Measurements from ENCODE around the gene INTS2.
"Not testable (repeated sequence)": the region's sequence is repeated elsewhere in the genome, so short reads cannot be mapped to it uniquely, and the experiment has no call there.

The INTS2 gene

GRCh38 chr17:61927208-61928100, at the start of gene INTS2:
Gene INTS2 (minus strand): TSS chr17:61927982. CDS start chr17:61926644, 1,338 bp downstream.
- peak; percentile 94 for DNase-seq (ENCODE audit: low spot score)

DNA sequence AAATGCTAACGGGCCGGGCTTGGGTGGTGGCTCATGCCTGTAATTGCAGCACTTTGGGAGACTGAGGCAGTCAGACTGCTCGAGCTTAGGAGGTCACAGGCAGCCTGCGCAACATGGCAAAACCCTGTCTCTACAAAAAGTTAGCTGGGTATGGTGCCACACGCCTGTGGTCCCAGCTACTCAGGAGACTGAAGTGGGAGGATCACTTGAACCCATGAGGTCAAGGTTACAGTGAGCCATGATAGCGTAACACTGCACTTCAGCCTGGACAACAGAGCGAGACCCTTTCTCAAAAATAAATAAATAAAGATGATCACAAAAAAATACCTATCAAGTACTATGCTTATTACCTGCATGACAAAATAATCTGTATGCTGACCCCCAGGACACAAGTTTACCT, 46.3 kb upstream of the INTS2 start:
- DNase-seq (ENCODE audit: low spot score), result no peak

GRCh38 chr17:61972311-61972710, 44.5 kb upstream of the INTS2 start:
- DNase-seq (ENCODE audit: low spot score), result no peak

DNA sequence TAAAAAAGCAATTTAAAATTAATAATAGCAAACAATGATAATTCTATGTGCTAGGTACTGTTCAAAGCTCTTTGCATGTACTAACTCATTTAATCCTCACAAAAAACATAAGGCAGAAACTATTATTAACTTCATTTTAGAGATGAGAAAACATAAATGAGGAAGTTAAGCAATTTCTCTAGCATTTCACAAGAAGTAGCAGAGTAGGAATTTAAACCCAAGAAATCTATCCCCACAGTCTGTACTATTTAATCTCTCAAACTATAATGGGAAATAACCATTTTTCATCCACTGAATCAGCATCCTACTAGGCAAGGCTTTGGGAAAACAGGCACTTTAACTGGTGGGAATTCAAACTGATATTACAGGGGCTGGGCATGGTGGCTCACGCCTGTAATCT, 42.2 kb upstream of the INTS2 start:
- no peak for DNase-seq (ENCODE audit: low spot score)

DNA sequence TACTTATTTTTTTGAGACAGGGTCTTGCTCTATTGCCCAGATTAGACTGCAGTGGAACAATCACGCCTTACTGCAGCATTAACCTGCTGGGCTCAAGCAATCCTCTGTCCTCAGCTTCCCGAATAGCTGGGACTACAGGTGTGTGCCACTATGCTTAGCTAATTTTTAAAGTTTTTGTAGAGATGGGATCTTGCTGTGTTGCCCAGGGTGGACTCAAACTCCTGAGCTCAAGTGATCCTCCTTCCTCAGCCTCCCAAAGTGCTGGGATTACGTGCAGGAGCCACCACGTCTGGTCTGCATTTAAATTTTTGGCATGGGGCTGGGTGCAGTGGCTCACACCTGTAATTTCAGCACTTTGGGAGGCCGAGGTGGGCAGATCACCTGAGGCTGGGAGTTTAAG, 41.0 kb upstream of the INTS2 start:
- no peak for DNase-seq (ENCODE audit: low spot score)

DNA sequence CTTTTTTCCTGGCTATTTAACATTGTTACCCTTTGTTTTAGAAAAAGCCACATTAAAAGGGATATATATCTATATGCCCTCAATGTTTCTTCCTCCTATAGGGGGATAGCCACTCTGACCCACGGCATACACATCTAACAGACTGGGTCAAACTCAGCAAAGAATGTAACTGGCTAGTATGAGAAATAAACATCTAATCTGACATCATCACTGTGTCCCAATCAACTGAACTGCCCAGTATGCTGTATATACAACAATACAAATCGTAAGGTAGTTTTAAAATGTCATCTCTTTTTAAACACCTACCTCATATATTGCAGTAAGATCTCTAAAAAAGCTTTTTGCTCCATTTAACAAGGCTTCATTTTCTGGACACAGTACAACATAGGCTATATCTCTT, 39.9 kb upstream of the INTS2 start:
- no peak for DNase-seq (ENCODE audit: low spot score)

GRCh38 chr17:61966191-61966590, 38.4 kb upstream of the INTS2 start:
- no peak for DNase-seq (ENCODE audit: low spot score)

DNA sequence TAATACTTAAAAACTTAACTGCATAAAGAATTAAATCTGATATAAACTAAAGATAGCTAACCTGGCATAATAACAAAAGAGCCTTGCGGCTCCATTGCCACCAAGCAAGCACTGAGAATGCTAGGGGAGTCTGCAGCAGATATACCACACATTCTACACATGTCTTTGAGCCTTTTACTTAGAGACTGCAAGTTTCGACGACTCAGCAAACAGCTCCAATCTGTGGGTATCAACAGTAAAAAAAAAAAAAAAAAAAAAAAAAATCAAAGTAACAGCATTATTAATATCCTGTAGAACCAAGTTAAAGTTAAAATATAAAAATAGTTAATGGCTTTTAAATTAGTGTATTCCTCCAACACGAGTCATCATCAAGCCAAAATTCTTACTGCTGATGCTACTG, 27.8 kb upstream of the INTS2 start:
- no peak for DNase-seq (ENCODE audit: low spot score)

GRCh38 chr17:61947367-61948078, 19.7 kb upstream of the INTS2 start:
- DNase-seq (ENCODE audit: low spot score), result peak; percentile 19

GRCh38 chr17:61946359-61946758, 18.6 kb upstream of the INTS2 start:
- DNase-seq (ENCODE audit: low spot score), result no peak

GRCh38 chr17:61943117-61943516, 15.3 kb upstream of the INTS2 start:
- no peak for DNase-seq (ENCODE audit: low spot score)

- no peak for DNase-seq (ENCODE audit: low spot score)
Observed at GRCh38 chr17:61942085-61942484, 14.3 kb upstream of the INTS2 start.

- no peak for DNase-seq (ENCODE audit: low spot score)
Observed at GRCh38 chr17:61928101-61928436, 287 bp upstream of the INTS2 start.

GRCh38 chr17:61926826-61927207, 965 bp downstream of the INTS2 start:
- no peak for DNase-seq (ENCODE audit: low spot score)

DNA sequence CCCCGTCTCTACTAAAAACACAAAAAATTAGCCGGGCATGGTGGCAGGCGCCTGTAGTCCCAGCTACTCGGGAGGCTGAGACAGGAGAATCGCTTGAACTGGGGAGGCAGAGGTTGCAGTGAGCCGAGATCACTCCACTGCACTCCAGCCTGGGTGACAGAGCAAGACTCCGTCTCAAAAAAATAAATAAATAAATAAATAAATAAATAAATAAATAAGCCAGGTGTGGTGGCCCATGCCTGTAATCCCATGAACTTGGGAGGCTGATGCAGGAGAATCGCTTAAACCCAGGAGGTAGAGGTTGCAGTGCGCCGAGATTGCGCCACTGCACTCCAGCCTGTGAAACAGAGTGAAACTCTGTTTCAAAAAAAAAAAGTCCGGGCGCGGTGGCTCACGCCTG, 12.6 kb downstream of the INTS2 start:
- not testable (repeated sequence) for DNase-seq (ENCODE audit: low spot score)

DNA sequence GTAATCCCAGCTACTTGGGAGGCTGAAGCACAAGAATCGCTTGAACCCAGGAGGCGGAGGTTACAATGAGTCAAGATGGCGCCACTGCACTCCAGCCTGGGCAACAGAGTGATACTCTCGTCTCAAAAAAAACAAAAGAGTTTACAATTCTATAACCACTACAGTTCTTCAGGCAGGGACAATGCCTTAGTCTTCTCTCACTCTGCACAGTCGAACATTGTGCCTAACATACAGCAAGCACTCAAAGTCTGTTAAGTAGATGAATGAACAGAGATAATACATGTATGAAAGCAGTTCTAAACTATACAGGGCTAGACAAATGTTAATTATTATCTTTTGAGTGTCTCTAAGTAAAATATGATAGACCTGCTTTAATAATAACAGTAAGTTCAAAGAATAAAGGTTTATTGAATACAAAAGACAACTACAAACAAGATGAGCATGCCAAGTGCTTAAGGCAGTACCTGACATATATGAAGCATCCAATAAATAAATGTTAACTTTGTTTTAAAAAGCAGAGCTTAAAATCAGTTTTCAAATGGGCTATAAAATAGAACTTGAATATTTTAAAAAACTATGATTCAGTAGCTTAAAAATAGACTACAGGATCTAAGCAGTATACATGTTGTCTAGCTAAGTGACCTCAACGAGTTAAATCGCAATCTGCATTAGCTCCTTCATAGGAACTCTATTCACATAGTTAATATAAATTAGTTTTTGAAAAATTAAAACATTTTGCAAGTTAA, 19.3 kb downstream of the INTS2 start:
- DNase-seq (ENCODE audit: low spot score), result no peak

DNA sequence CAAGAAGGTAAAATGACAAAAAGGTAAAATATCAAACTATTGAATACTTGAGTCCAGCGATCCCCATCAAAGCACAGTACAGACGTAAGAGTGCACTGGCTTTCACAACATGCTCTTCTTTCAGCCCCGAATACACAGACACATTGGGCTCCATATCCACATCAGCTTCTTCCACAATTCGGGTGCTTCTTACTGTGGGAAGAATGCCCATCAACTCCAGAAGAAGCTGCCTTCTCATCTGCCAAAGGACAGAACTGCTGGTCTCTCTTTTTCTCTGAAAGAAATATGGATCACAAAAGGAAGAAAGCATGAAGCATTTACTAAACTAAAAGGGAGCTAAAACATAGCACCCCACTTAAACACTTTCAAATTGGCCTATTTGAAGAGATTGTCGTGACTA, 20.4 kb downstream of the INTS2 start:
- no peak for DNase-seq (ENCODE audit: low spot score)

DNA sequence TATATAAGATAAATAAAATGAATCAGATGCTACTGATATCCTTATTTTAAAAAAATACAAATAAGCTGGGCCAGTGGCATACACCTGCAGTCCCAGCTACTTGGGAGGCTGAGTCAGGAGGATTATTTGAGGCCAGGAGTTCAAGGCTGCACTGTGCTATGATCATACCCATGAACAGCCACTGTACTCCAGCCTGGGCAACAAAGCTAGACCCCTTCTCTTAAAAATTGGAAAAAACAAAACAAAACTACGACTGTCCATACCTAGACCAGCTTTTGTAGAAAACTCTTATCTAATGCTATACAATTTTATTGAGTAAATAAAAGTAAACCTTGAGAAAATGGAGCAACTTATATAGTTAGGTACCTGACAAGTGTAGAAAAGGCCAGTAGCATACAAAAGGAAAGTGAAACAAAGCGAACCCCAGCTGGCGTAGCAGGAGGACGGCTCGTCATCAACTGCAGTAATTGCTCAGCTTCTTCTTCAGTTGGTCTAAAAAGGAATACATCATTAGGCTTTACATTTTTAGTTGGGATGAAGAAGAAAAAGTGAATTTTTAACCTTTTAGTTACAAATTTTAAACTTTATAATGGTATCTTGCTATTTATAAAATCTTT, 23.6 kb downstream of the INTS2 start:
- DNase-seq (ENCODE audit: low spot score), result no peak

DNA sequence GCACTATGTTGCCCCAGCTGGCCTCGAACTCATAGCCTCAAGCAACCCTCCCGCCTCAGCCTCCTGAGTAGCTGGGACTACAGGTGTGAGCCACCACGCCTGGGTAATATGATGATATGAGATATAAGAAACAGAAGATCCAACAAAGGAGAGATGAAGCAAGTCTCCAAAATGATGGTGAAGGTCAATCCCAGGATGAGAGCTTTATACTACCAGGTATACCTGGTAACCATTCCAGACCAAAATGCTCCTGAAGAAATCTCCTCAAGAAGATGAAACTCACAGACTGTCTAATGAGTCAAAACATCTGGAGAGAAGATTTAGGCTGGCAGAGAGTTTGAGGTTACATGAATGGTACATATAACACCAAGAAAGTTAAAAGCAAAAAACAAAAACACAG, 24.5 kb downstream of the INTS2 start:
- no peak for DNase-seq (ENCODE audit: low spot score)

GRCh38 chr17:61897548-61898180, 30.1 kb downstream of the INTS2 start:
- no peak for DNase-seq (ENCODE audit: low spot score)

- DNase-seq (ENCODE audit: low spot score), result no peak
Observed at GRCh38 chr17:61895391-61895790, 32.4 kb downstream of the INTS2 start.

GRCh38 chr17:61894310-61894709, 33.5 kb downstream of the INTS2 start:
- DNase-seq (ENCODE audit: low spot score), result not testable (repeated sequence)
